ENCODE data around the gene AHCYL2.
"Not testable (repeated sequence)": the region's sequence is repeated elsewhere in the genome, so short reads cannot be mapped to it uniquely, and the experiment has no call there.

The AHCYL2 gene

DNA sequence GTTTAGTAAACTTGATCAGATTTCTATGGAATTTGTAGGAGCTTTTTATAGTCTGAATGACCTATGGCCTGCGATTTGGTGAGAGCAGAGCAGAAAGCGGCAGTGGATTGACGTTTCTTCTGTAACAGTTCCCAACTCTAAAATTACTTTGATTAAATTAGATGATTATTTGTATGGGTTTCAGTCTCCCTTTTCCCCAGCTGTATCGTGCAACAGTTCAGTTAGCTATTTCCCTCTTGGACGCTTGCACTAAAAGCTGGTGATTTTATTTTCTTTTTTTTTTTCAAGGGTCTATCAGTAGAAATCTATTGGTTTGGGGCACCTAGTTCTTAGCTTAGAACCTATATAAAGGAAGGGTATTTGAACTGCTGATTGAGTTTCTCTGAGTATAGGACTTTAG is 6.8 kb downstream of the AHCYL2 start:
- no peak overlapping the region for H3K27ac ChIP-seq (ENCODE audit: low read depth, low read length)
- H3K4me3 ChIP-seq (ENCODE audit: low read length): no peak overlapping the region
- H3K9ac ChIP-seq (ENCODE audit: low read length): no peak overlapping the region
- H3K27me3 ChIP-seq (ENCODE audit: control insufficient read depth, insufficient read depth, low read length): no peaks in the 10 kb centered on the region
- no peaks in the 10 kb centered on the region for H3K4me1 ChIP-seq (ENCODE audit: control insufficient read depth, insufficient read depth, low read length)
- H3K36me3 ChIP-seq (ENCODE audit: control insufficient read depth, insufficient read depth, low read length): no peaks in the 10 kb centered on the region

DNA sequence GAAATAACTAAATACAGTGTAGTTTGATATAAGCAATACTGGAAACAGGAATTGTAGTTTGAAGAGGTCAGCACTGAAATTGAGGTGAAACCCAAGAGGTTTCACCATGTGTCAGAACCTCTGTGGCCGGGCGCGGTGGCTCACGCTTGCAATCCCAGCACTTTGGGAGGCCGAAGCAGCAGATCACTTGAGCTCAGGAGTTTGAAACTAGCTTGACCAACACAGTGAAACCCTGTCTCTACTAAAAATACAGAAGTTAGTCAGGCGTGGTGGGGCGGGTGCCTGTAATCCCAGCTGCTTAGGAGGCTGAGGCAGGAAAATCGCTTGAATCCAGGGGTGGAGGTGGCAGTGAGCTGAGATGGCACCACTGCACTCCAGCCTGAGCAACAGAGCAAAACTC is 13.7 kb downstream of the AHCYL2 start:
- H3K9ac ChIP-seq (ENCODE audit: low read length): no peak overlapping the region
- H3K27me3 ChIP-seq (ENCODE audit: control insufficient read depth, insufficient read depth, low read length): no peaks in the 10 kb centered on the region
- no peak overlapping the region for H3K4me3 ChIP-seq (ENCODE audit: low read length)
- H3K36me3 ChIP-seq (ENCODE audit: control insufficient read depth, insufficient read depth, low read length): no peaks in the 10 kb centered on the region
- no peak overlapping the region for H3K27ac ChIP-seq (ENCODE audit: low read depth, low read length)
- no peaks in the 10 kb centered on the region for H3K4me1 ChIP-seq (ENCODE audit: control insufficient read depth, insufficient read depth, low read length)

DNA sequence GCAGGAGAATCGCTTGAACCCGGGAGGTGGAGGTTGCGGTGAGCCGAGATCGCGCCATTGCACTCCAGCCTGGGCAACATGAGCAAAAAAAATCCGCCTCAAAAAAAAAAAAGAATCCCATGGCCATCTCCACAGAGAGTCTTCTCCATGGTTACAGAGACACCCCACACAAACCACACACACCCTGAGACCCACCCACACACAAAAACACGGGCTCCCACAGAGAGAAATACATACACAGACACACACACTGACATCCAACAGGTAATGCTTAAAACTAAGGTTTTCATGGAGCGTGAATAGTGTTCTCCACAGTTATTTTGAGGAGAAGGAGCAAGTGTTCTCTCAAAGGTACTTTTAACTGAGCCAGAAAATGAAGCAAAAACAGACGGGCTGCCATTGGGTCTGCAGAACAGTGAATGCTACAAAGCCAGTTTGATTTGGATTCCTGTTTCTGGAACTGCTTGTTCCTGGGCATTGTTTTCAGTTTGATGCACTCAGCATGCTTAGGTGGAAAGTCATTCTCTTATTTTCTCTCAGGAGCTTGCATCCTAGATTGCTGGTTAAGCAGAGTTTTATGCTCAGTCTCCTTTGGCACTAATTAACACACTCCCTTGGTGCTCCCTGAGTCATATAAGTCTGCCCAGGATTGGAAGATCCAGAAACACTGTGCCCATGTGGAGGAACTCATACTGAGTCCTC is 15.4 kb downstream of the AHCYL2 start:
- Histone ChIP-seq H3K27ac (ENCODE audit: low read depth, low read length) (no peak overlapping the region), H3K4me3 (ENCODE audit: low read length) (no peak overlapping the region)

GRCh38 chr7:129244220-129244619 is 19.4 kb downstream of the AHCYL2 start:
- H3K27ac ChIP-seq (ENCODE audit: low read depth, low read length): no peak overlapping the region
- H3K27me3 ChIP-seq (ENCODE audit: control insufficient read depth, insufficient read depth, low read length): no peaks in the 10 kb centered on the region
- H3K36me3 ChIP-seq (ENCODE audit: control insufficient read depth, insufficient read depth, low read length): no peaks in the 10 kb centered on the region
- H3K9ac ChIP-seq (ENCODE audit: low read length): no peak overlapping the region
- H3K4me3 ChIP-seq (ENCODE audit: low read length): no peak overlapping the region
- H3K4me1 ChIP-seq (ENCODE audit: control insufficient read depth, insufficient read depth, low read length): no peaks in the 10 kb centered on the region

More for the DNA sequence above, 15.4 kb downstream of the AHCYL2 start:
- Histone ChIP-seq H3K36me3 (ENCODE audit: control insufficient read depth, insufficient read depth, low read length) (no peaks in the 10 kb centered on the region), H3K27me3 (ENCODE audit: control insufficient read depth, insufficient read depth, low read length) (no peaks in the 10 kb centered on the region), H3K9ac (ENCODE audit: low read length) (no peak overlapping the region), H3K4me1 (ENCODE audit: control insufficient read depth, insufficient read depth, low read length) (no peaks in the 10 kb centered on the region)

GRCh38 chr7:129245533-129245932 is 20.7 kb downstream of the AHCYL2 start:
- Histone ChIP-seq H3K27ac (ENCODE audit: low read depth, low read length) (no peak overlapping the region), H3K9ac (ENCODE audit: low read length) (no peak overlapping the region), H3K4me3 (ENCODE audit: low read length) (no peak overlapping the region), H3K27me3 (ENCODE audit: control insufficient read depth, insufficient read depth, low read length) (no peaks in the 10 kb centered on the region), H3K4me1 (ENCODE audit: control insufficient read depth, insufficient read depth, low read length) (no peaks in the 10 kb centered on the region), H3K36me3 (ENCODE audit: control insufficient read depth, insufficient read depth, low read length) (no peaks in the 10 kb centered on the region)

- Histone ChIP-seq H3K27me3 (ENCODE audit: control insufficient read depth, insufficient read depth, low read length) (no peaks in the 10 kb centered on the region), H3K27ac (ENCODE audit: low read depth, low read length) (no peak overlapping the region), H3K9ac (ENCODE audit: low read length) (no peak overlapping the region), H3K4me3 (ENCODE audit: low read length) (no peak overlapping the region), H3K4me1 (ENCODE audit: control insufficient read depth, insufficient read depth, low read length) (no peaks in the 10 kb centered on the region), H3K36me3 (ENCODE audit: control insufficient read depth, insufficient read depth, low read length) (no peaks in the 10 kb centered on the region)
Observed at GRCh38 chr7:129247087-129247486, 22.3 kb downstream of the AHCYL2 start.

- no peak overlapping the region for H3K27ac ChIP-seq (ENCODE audit: low read depth, low read length)
Observed at GRCh38 chr7:129252128-129252527, 27.3 kb downstream of the AHCYL2 start.

GRCh38 chr7:129252603-129253002 is 27.8 kb downstream of the AHCYL2 start:
- H3K27ac ChIP-seq (ENCODE audit: low read depth, low read length); H3K27me3 ChIP-seq (ENCODE audit: control insufficient read depth, insufficient read depth, low read length); H3K9ac ChIP-seq (ENCODE audit: low read length); H3K4me1 ChIP-seq (ENCODE audit: control insufficient read depth, insufficient read depth, low read length); H3K4me3 ChIP-seq (ENCODE audit: low read length); H3K36me3 ChIP-seq (ENCODE audit: control insufficient read depth, insufficient read depth, low read length): not testable (repeated sequence)

More at GRCh38 chr7:129252128-129252527, 27.3 kb downstream of the AHCYL2 start:
- no peaks in the 10 kb centered on the region for H3K27me3 ChIP-seq (ENCODE audit: control insufficient read depth, insufficient read depth, low read length)
- no peaks in the 10 kb centered on the region for H3K4me1 ChIP-seq (ENCODE audit: control insufficient read depth, insufficient read depth, low read length)
- no peak overlapping the region for H3K9ac ChIP-seq (ENCODE audit: low read length)
- H3K36me3 ChIP-seq (ENCODE audit: control insufficient read depth, insufficient read depth, low read length): no peaks in the 10 kb centered on the region
- H3K4me3 ChIP-seq (ENCODE audit: low read length): no peak overlapping the region

DNA sequence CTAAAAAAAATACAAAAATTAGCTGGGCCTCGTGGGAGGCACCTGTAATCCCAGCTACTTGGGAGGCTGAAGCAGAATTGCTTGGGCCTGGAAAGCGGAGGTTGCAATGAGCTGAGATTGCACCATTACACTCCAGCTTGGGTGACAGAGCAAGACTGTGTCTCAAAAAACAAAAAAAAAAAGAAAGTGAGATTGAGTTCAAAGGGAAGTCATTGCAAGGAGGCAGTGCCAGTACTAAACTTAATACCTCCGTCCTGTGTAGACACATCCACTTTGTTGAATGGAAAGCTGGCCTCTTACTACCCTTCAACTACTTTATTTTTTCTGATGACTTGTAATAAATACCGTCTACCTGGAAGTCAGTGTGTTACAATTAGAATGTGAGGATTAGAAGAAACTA is 31.0 kb downstream of the AHCYL2 start:
- no peaks in the 10 kb centered on the region for H3K36me3 ChIP-seq (ENCODE audit: control insufficient read depth, insufficient read depth, low read length)
- H3K9ac ChIP-seq (ENCODE audit: low read length): no peak overlapping the region
- H3K27me3 ChIP-seq (ENCODE audit: control insufficient read depth, insufficient read depth, low read length): no peaks in the 10 kb centered on the region
- no peak overlapping the region for H3K4me3 ChIP-seq (ENCODE audit: low read length)
- H3K27ac ChIP-seq (ENCODE audit: low read depth, low read length): no peak overlapping the region
- H3K4me1 ChIP-seq (ENCODE audit: control insufficient read depth, insufficient read depth, low read length): no peaks in the 10 kb centered on the region

DNA sequence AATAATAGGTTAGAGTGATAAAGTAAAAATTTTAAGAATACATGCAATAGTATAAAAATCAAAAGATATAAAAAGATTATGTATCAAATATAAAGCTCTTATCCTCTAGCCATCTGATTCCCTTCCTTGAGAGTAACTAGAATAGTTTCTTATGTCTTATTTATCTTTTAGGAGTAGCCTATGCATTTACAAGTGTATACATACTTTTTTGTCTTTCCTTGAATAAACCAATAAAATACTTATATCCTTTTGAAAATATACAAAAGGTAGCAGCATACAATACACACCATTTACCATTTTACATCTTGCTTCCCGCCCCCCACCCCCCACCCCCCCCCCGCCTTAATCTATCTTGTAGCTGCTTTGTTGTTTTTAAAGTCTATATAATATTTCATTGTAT is 31.4 kb downstream of the AHCYL2 start:
- no peaks in the 10 kb centered on the region for H3K36me3 ChIP-seq (ENCODE audit: control insufficient read depth, insufficient read depth, low read length)

GRCh38 chr7:129257168-129257567 is 32.3 kb downstream of the AHCYL2 start:
- no peaks in the 10 kb centered on the region for H3K4me1 ChIP-seq (ENCODE audit: control insufficient read depth, insufficient read depth, low read length)
- H3K27ac ChIP-seq (ENCODE audit: low read depth, low read length): no peak overlapping the region
- no peaks in the 10 kb centered on the region for H3K27me3 ChIP-seq (ENCODE audit: control insufficient read depth, insufficient read depth, low read length)
- H3K36me3 ChIP-seq (ENCODE audit: control insufficient read depth, insufficient read depth, low read length): no peaks in the 10 kb centered on the region
- no peak overlapping the region for H3K9ac ChIP-seq (ENCODE audit: low read length)
- H3K4me3 ChIP-seq (ENCODE audit: low read length): no peak overlapping the region

More for the DNA sequence above, 31.4 kb downstream of the AHCYL2 start:
- Histone ChIP-seq H3K27ac (ENCODE audit: low read depth, low read length) (no peak overlapping the region), H3K4me1 (ENCODE audit: control insufficient read depth, insufficient read depth, low read length) (no peaks in the 10 kb centered on the region), H3K4me3 (ENCODE audit: low read length) (no peak overlapping the region), H3K27me3 (ENCODE audit: control insufficient read depth, insufficient read depth, low read length) (no peaks in the 10 kb centered on the region), H3K9ac (ENCODE audit: low read length) (no peak overlapping the region)

- Histone ChIP-seq H3K27ac (ENCODE audit: low read depth, low read length) (no peak overlapping the region), H3K27me3 (ENCODE audit: control insufficient read depth, insufficient read depth, low read length) (no peaks in the 10 kb centered on the region), H3K36me3 (ENCODE audit: control insufficient read depth, insufficient read depth, low read length) (no peaks in the 10 kb centered on the region), H3K4me1 (ENCODE audit: control insufficient read depth, insufficient read depth, low read length) (no peaks in the 10 kb centered on the region), H3K4me3 (ENCODE audit: low read length) (no peak overlapping the region), H3K9ac (ENCODE audit: low read length) (no peak overlapping the region)
Observed at GRCh38 chr7:129258649-129259389, 34.0 kb downstream of the AHCYL2 start.

- H3K36me3 ChIP-seq (ENCODE audit: control insufficient read depth, insufficient read depth, low read length): no peaks in the 10 kb centered on the region
- no peaks in the 10 kb centered on the region for H3K27me3 ChIP-seq (ENCODE audit: control insufficient read depth, insufficient read depth, low read length)
- no peak overlapping the region for H3K9ac ChIP-seq (ENCODE audit: low read length)
- H3K4me1 ChIP-seq (ENCODE audit: control insufficient read depth, insufficient read depth, low read length): no peaks in the 10 kb centered on the region
- H3K27ac ChIP-seq (ENCODE audit: low read depth, low read length): no peak overlapping the region
- H3K4me3 ChIP-seq (ENCODE audit: low read length): no peak overlapping the region
Observed at GRCh38 chr7:129262324-129262723, 37.5 kb downstream of the AHCYL2 start.

Measured in rectal smooth muscle tissue (tissue), 1 donor.